Thyroid gland (tissue), 4 donors: ENCODE data around the gene LSS.

Experiments used
- POLR2A ChIP-seq, 2 donors: fragments of 450-650 bp; IDR thresholded peaks; one replicate each; pipeline ENCODE4 v1.6.1; 2017; ENCODE audit warnings: antibody characterized with exemption in 2 of 2, mild to moderate bottlenecking in 2 of 2, moderate library complexity in 1 of 2
- TF ChIP-seq, protein P1 (sequence below), 6 experiments: fragments of 200-600 bp in 3 of 6; fragments of 450-650 bp in 3 of 6; sonication (generic) in 3 of 6; IDR thresholded peaks; one replicate each; pipeline ENCODE4 v1.5.1; 2016 to 2019; ENCODE audit warnings: antibody characterized with exemption in 6 of 6, mild to moderate bottlenecking in 2 of 6, inconsistent platforms in 1 of 6, moderate library complexity in 1 of 6

- TF ChIP-seq POLR2A (IDR thresholded peaks at IDR 0.05), result no peak
- TF ChIP-seq, protein P1, sequence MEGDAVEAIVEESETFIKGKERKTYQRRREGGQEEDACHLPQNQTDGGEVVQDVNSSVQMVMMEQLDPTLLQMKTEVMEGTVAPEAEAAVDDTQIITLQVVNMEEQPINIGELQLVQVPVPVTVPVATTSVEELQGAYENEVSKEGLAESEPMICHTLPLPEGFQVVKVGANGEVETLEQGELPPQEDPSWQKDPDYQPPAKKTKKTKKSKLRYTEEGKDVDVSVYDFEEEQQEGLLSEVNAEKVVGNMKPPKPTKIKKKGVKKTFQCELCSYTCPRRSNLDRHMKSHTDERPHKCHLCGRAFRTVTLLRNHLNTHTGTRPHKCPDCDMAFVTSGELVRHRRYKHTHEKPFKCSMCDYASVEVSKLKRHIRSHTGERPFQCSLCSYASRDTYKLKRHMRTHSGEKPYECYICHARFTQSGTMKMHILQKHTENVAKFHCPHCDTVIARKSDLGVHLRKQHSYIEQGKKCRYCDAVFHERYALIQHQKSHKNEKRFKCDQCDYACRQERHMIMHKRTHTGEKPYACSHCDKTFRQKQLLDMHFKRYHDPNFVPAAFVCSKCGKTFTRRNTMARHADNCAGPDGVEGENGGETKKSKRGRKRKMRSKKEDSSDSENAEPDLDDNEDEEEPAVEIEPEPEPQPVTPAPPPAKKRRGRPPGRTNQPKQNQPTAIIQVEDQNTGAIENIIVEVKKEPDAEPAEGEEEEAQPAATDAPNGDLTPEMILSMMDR (IDR thresholded peaks at IDR 0.05), result no peak
Observed at GRCh38 chr21:46151989-46152926, 76.3 kb downstream of the LSS start.
